ENCODE data around the gene CBFB. TPM values are rescaled to one million over a fixed set of nuclear protein-coding genes. Genes with fewer than 3 reads are reported as not detected.
"Not testable (repeated sequence)": the region's sequence is repeated elsewhere in the genome, so short reads cannot be mapped to it uniquely, and the experiment has no call there.

The CBFB gene
- total RNA-seq, 4 donors from 2014 or later, result 38.9 to 105 (median 96.5) TPM

DNA sequence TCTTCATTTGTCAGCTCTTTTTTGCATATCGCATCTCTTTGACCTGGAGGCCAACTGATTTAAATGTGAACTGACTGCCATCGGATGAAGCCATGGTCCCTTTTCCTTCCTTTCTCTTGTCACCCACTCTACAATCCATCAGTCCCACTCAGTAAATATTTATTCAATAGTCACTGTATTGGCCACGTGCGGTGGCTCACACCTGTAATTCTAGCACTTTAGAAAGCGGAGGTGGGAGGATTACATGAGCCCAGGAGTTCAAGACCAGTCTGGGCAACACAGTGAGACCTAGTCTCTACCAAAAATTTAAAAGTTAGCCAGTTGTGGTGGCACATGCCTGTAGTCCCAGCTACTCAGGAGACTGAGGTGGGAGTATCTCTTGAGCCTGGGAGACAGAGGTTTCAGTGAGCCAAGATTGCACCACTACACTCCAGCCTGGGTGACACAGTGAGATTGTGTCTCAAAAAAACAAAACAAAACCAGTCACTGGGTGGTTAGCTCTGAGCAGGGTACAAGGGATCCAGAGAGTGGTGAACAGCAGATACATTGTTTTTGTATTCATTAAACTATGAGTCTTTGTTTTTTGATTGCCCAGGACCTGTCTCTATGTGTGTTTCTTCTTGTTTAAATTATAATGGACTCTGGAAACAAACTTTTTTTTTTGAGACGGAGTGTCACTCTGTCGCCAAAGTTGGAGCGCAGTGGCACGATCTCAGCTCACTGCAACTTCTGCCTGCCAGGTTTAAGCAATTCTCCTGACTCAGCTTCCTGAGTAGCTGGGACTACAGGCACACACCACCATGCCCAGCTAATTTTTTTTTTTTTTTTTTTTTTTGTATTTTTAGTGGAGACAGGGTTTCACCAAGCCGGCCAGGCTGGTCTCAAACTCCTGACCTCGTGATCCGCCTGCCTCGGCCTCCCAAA, 87.7 kb downstream of the CBFB start:
- intact Hi-C loops (cut with DNase I; ENCODE audit: low total_unique reads), result no loop called here
- peaks cover 21 to 23% of the 10 kb centered on the region in 2 donors for H3K4me1 ChIP-seq
- peak; percentile 34 to 47 for ATAC-seq

DNA sequence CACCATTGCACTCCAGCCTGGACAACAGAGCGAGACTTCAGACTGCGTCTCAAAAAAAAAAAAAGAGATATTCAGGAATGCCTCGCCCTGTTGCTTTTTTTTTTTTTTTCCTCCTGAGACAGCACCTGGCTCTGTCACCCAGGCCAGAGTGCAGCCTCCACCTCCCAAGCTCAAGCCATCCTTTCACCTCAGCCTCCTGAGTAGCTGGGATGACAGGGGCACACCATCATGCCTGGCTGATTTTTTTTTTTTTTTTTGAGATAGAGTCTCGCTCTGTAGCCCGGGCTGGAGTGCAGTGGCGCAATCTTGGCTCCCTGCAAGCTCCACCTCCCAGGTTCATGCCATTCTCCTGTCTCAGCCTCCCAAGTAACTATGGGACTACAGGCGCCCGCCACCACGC, 88.8 kb downstream of the CBFB start:
- Histone ChIP-seq H3K36me3 (peaks cover 0 to 26% of the 10 kb centered on the region in 2 donors), H3K27me3 (no peaks in the 10 kb centered on the region), H3K4me3 (no peak overlapping the region), H3K9me3 (no peaks in the 10 kb centered on the region), H3K27ac (peak overlapping the region in 3 of 4 donors; percentile 60 to 79 (median 77)), H3K4me1 (peaks cover 20 to 22% of the 10 kb centered on the region in 2 donors)
- intact Hi-C loops (cut with DNase I; ENCODE audit: low total_unique reads) (no loop called here), in situ Hi-C loops (cut with MboI; ENCODE audit: low sequenced_read_pairs in 4 of 4) (no loop called here)
- ATAC-seq (no peak), DNase-seq (no peak)
- TF ChIP-seq POLR2A (IDR thresholded peaks at IDR 0.05), result no peak
- no peak for TF ChIP-seq CTCF (IDR thresholded peaks at IDR 0.05 in 4 of 5, conservative IDR thresholded peaks at IDR 0.05 in 1 of 5)

More for the DNA sequence above, 87.7 kb downstream of the CBFB start:
- DNase-seq, result no peak
- peak overlapping the region; percentile 60 to 79 (median 72) for H3K27ac ChIP-seq
- TF ChIP-seq POLR2A (IDR thresholded peaks at IDR 0.05) (no peak), CTCF (IDR thresholded peaks at IDR 0.05 in 4 of 5, conservative IDR thresholded peaks at IDR 0.05 in 1 of 5) (no peak)
- H3K27me3 ChIP-seq, result no peaks in the 10 kb centered on the region
- H3K4me3 ChIP-seq, result no peak overlapping the region
- in situ Hi-C loops (cut with MboI; ENCODE audit: low sequenced_read_pairs in 4 of 4), result no loop called here
- no peaks in the 10 kb centered on the region for H3K9me3 ChIP-seq
- H3K36me3 ChIP-seq, result peaks cover 0 to 19% of the 10 kb centered on the region in 2 donors

- in situ Hi-C loops (cut with MboI; ENCODE audit: low sequenced_read_pairs in 4 of 4) (no loop called here), intact Hi-C loops (cut with DNase I; ENCODE audit: low total_unique reads) (no loop called here)
- Histone ChIP-seq H3K4me1 (peaks cover 12 to 34% of the 10 kb centered on the region in 2 donors), H3K9me3 (no peaks in the 10 kb centered on the region), H3K27me3 (no peaks in the 10 kb centered on the region), H3K27ac (peak overlapping the region in 1 of 4 donors; percentile 31), H3K36me3 (peaks cover 0 to 36% of the 10 kb centered on the region in 2 donors), H3K4me3 (no peak overlapping the region)
- TF ChIP-seq CTCF (IDR thresholded peaks at IDR 0.05 in 4 of 5, conservative IDR thresholded peaks at IDR 0.05 in 1 of 5) (no peak), POLR2A (IDR thresholded peaks at IDR 0.05) (no peak)
- DNase-seq (no peak), ATAC-seq (no peak)
Observed at GRCh38 chr16:67120025-67120424, 91.1 kb downstream of the CBFB start.

DNA sequence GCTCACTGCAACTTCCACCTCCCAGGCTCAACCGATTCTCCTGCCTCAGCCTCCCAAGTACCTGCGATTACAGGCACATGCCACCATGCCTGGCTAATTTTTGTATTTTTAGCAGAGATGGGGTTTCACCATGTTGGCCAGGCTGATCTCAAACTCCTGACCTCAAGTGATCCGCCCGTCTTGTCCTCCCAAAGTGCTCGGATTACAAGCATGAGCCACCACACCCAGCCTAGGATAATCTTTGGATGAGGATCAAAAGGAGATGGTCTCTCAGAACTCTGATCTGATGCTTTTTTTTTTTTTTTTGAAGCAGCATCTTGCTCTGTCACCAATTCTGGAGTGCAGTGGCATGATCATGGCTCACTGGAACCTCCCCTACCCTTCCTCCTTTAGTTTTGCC, 93.8 kb downstream of the CBFB start:
- peak overlapping the region; percentile 7 to 80 (median 56) for H3K27ac ChIP-seq
- ATAC-seq (peak; percentile 64 to 67), DNase-seq (peak; percentile 36 to 77)
- in situ Hi-C loops (cut with MboI; ENCODE audit: low sequenced_read_pairs in 4 of 4); H3K27me3 ChIP-seq; intact Hi-C loops (cut with DNase I; ENCODE audit: low total_unique reads); H3K4me3 ChIP-seq; H3K9me3 ChIP-seq: not testable (repeated sequence)
- peaks cover 0 to 41% of the 10 kb centered on the region in 2 donors for H3K36me3 ChIP-seq
- H3K4me1 ChIP-seq, result peaks cover 12 to 43% of the 10 kb centered on the region in 2 donors

DNA sequence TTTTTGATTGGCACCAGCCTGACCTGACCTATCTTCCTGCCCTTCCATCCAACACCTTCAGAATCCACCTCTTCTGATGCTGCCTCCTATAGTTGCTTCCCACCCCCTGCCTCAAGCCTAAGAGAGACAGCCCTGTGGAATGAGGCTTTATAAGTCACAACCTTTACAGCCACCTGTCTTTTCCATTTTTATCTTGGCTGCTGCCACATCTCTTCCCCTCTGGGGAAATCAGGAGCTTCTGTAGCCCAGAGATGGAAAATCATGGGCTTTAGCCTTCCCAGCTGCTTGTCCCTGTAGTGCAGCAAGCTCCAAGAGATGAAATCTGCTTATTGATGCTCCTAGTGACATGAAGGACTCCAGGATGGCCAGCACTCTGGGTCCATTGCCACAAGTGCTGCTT, 99.5 kb downstream of the CBFB start:
- Histone ChIP-seq H3K36me3 (peaks cover 0 to 32% of the 10 kb centered on the region in 2 donors), H3K27me3 (no peaks in the 10 kb centered on the region), H3K27ac (peak overlapping the region; percentile 57 to 80 (median 64)), H3K4me3 (no peak overlapping the region), H3K9me3 (no peaks in the 10 kb centered on the region), H3K4me1 (peaks cover 24 to 43% of the 10 kb centered on the region in 2 donors)
- ATAC-seq, result peak; percentile 52 to 66
- intact Hi-C loops (cut with DNase I; ENCODE audit: low total_unique reads) (no loop called here), in situ Hi-C loops (cut with MboI; ENCODE audit: low sequenced_read_pairs in 4 of 4) (no loop called here)
- TF ChIP-seq POLR2A (IDR thresholded peaks at IDR 0.05) (peak in 1 of 2 donors; percentile 16), CTCF (IDR thresholded peaks at IDR 0.05 in 4 of 5, conservative IDR thresholded peaks at IDR 0.05 in 1 of 5) (no peak)
- DNase-seq, result no peak
